GM12878 (cell line): ENCODE measurements around the gene KIF1C. TPM values are rescaled to one million over a fixed set of nuclear protein-coding genes. Genes with fewer than 3 reads are reported as not detected.

Source experiments
- ATAC-seq: fragments of 200-7000 bp; cut with Tn5 transposase; 3 replicates; pipeline ENCODE4 v1.9.1; 2020; ENCODE audit warnings: mild to moderate bottlenecking, moderate library complexity
- BruUV-seq: library from RNA; stranded (reverse); fragments of 400-500 nt; replicated peaks from 2 replicates; lab custom pipeline; 2021; lab: Mats Ljungman, UMichigan
- CTCF ChIA-PET: fragments of 300-600 bp; sonication (Branson Sonifier 250); formaldehyde crosslinking; extraction: SDS; loops from one replicate; lab custom pipeline; 2021; ENCODE audit warnings: inconsistent platforms; lab: Yijun Ruan, JAX
- POLR2A ChIA-PET: fragments of 350-600 bp; formaldehyde crosslinking; extraction: SDS; loops from one replicate; lab custom pipeline; 2021; ENCODE audit warnings: inconsistent platforms; lab: Charles Lee
- RAD21 ChIA-PET: fragments of 300-600 bp; sonication (Branson Sonifier 250); formaldehyde crosslinking; loops from one replicate; lab custom pipeline; 2023; ENCODE audit warnings: antibody characterized with exemption; ENCODE audit not compliant: unreplicated experiment; lab: Charles Lee
- SMC1A ChIA-PET: fragments of 300-600 bp; sonication (Branson Sonifier 250); formaldehyde crosslinking; loops from one replicate; lab custom pipeline; 2023; ENCODE audit not compliant: unreplicated experiment, uncharacterized antibody; lab: Charles Lee
- DNase-seq: peaks from one replicate; pipeline ENCODE4 v3.0.0-alpha.2; 2011; ENCODE audit warnings: low read depth, low spot score
- FAIRE-seq: peaks from 3 replicates; lab custom pipeline; 2011; peaks lifted over from hg19 to GRCh38; lab: Jason Lieb, UNC
- H2AFZ ChIP-seq: 2 replicates; pipeline ENCODE4 v1.6.0; 2011; ENCODE audit warnings: low read depth, low read length, control low read depth; ENCODE audit not compliant: control insufficient read depth
- H3K27ac ChIP-seq: 2 replicates; pipeline ENCODE4 v1.5.1; 2011; ENCODE audit warnings: control low read depth; ENCODE audit not compliant: control insufficient read depth, insufficient read depth
- H3K27me3 ChIP-seq, 2 experiments: replicated peaks in 1 of 2; 2 replicates each; pipeline versions ENCODE4 v1.6.0 to v1.6.1; 2011; ENCODE audit warnings: low read length in 1 of 2; ENCODE audit not compliant: control insufficient read depth in 2 of 2, insufficient read depth in 2 of 2
- H3K36me3 ChIP-seq, 2 experiments: 2 replicates each; pipeline ENCODE4 v1.5.1; 2011; ENCODE audit warnings: low read length in 1 of 2; ENCODE audit not compliant: control insufficient read depth in 2 of 2, insufficient read depth in 2 of 2
- H3K4me1 ChIP-seq: 2 replicates; pipeline ENCODE4 v1.6.1; 2011; ENCODE audit warnings: mild to moderate bottlenecking, low read length, moderate library complexity, mixed read lengths; ENCODE audit not compliant: control insufficient read depth, insufficient read depth
- H3K4me2 ChIP-seq: 2 replicates; pipeline ENCODE4 v1.6.0; 2011; ENCODE audit warnings: control low read depth; ENCODE audit not compliant: control insufficient read depth, insufficient read depth
- H3K4me3 ChIP-seq: fragments of 200-600 bp; sonication (generic); 2 replicates; pipeline ENCODE4 v1.5.1; 2016
- H3K79me2 ChIP-seq: 2 replicates; pipeline ENCODE4 v1.6.0; 2011; ENCODE audit warnings: low read length; ENCODE audit not compliant: control insufficient read depth, insufficient read depth
- H3K9ac ChIP-seq: 2 replicates; pipeline ENCODE4 v1.8.0; 2011; ENCODE audit warnings: low read length, control low read depth, mixed read lengths; ENCODE audit not compliant: control insufficient read depth, insufficient read depth
- H3K9me3 ChIP-seq: replicated peaks from 3 replicates; pipeline ENCODE4 v1.5.1; 2011; ENCODE audit warnings: mild to moderate bottlenecking, low read length; ENCODE audit not compliant: control insufficient read depth, insufficient read depth
- H4K20me1 ChIP-seq: 2 replicates; pipeline ENCODE4 v1.6.0; 2011; ENCODE audit not compliant: control insufficient read depth, insufficient read depth
- ATF2 ChIP-seq: IDR thresholded peaks from 2 replicates; pipeline ENCODE4 v1.6.1; 2012; ENCODE audit warnings: low read length, inconsistent platforms
- EED ChIP-seq: sonication (generic); IDR thresholded peaks from 2 replicates; pipeline ENCODE4 v1.6.1; 2016; ENCODE audit warnings: antibody characterized with exemption, low read depth
- IKZF1 ChIP-seq: fragments of 450-650 bp; conservative IDR thresholded peaks from 2 replicates; pipeline ENCODE4 v1.6.1; 2017; ENCODE audit warnings: antibody characterized with exemption, mild to moderate bottlenecking
- IKZF2 ChIP-seq, 2 experiments: fragments of 450-650 bp; IDR thresholded peaks; 2 replicates each; pipeline ENCODE4 v1.6.1; 2017; ENCODE audit warnings: mild to moderate bottlenecking in 2 of 2, moderate library complexity in 2 of 2
- IRF4 ChIP-seq: IDR thresholded peaks from 2 replicates; pipeline ENCODE4 v1.6.1; 2011; ENCODE audit warnings: low read depth, low read length
- JUNB ChIP-seq: IDR thresholded peaks from 2 replicates; pipeline ENCODE4 v1.6.1; 2016; ENCODE audit warnings: antibody characterized with exemption, mild to moderate bottlenecking
- PAX5 ChIP-seq: IDR thresholded peaks from 2 replicates; pipeline ENCODE4 v1.6.1; 2011; ENCODE audit warnings: low read depth, low read length, borderline replicate concordance
- PBX3 ChIP-seq: IDR thresholded peaks from 2 replicates; pipeline ENCODE4 v1.6.1; 2011; ENCODE audit warnings: mild to moderate bottlenecking, low read depth, low read length, moderate library complexity; ENCODE audit not compliant: insufficient replicate concordance
- PKNOX1 ChIP-seq: fragments of 450-650 bp; IDR thresholded peaks from 2 replicates; pipeline ENCODE4 v1.6.1; 2016; ENCODE audit warnings: mild to moderate bottlenecking
- RUNX3 ChIP-seq: IDR thresholded peaks from 2 replicates; pipeline ENCODE4 v1.6.1; 2012; ENCODE audit warnings: low read length, inconsistent platforms
- WGBS: methylation state at CpG from one replicate; pipeline ENCODE4 v1.1.6; 2016; ENCODE audit warnings: low lambda C conversion rate; ENCODE audit not compliant: insufficient replicate concordance, insufficient coverage; ENCODE audit errors: missing lambda C conversion rate; 5-methylcytosine and 5-hydroxymethylcytosine counted together
- in situ Hi-C: fragments of 300-500 bp; cut with MboI; formaldehyde crosslinking; loops from 9 replicates; pipeline ENCODE4 v1.14.3; 2018; ENCODE audit warnings: mixed read lengths
- intact Hi-C: fragments of 100-400 bp; cut with micrococcal nuclease; formaldehyde crosslinking; loops from one replicate; pipeline ENCODE4 v1.14.2; 2022; ENCODE audit not compliant: unreplicated experiment
- polyA plus RNA-seq, 11 experiments: library from polyadenylated mRNA; depleted of rRNA in 4 of 11; unstranded in 6 of 11; stranded (reverse) in 5 of 11; fragments of >200 nt; fragmentation: Nextera tagmentation in 4 of 11; fragmentation: Illumina TruSeq in 1 of 11; extraction: Ambion mirVana in 4 of 11; extraction: Trizol in 1 of 11; gene quantifications; 1 replicate in 1 of 11; 2 replicates in 10 of 11; pipeline versions ENCODE4 v1.2.1 to v1.2.3, GENCODE V29; 2011 to 2016; ENCODE audit warnings: inconsistent platforms in 2 of 11, missing spikeins in 2 of 11, low read depth in 1 of 11
- total RNA-seq, 4 experiments: library from RNA; depleted of rRNA in 3 of 4; stranded (reverse); fragments of >200 nt in 3 of 4; fragmentation: Illumina TruSeq in 1 of 4; extraction: Trizol in 1 of 4; gene quantifications; 2 replicates each; pipeline versions ENCODE4 v1.2.1 to v1.2.3, GENCODE V29; 2013 to 2021

KIF1C gene
- total and polyA plus RNA-seq, 10 of the 15 experiments (the other 5 are each of a cell fraction or from before 2014, with no cell fraction given) = 1.4 to 65.9 (median 21.1) TPM

- DNase-seq (peak; percentile 53), FAIRE-seq (peak; percentile 84)
- in situ Hi-C loops = no loop called here
- CTCF ChIA-PET = no interaction called here
- peaks cover 19% of the 10 kb centered on the region for H3K4me1 ChIP-seq
- no peak overlapping the region for H2AFZ ChIP-seq
- TF ChIP-seq IKZF2 (IDR thresholded peaks at IDR 0.05) (no peak), PKNOX1 (peak; percentile 49), JUNB (peak; percentile 72), PAX5 (peak; percentile 31; the same call in 1 of the 2 replicates), IRF4 (peak; percentile 77; the same call in 1 of the 2 replicates), RUNX3 (peak; percentile 15; the same call in 1 of the 2 replicates), IKZF1 (0 out of 2 replicates have a peak, but pooled peaks have one; percentile 6), EED (peak; percentile 48; the same call in 1 of the 2 replicates), ATF2 (peak; percentile 25; the same call in 1 of the 2 replicates), PBX3 (no peak)
- TF ChIP-seq, all 136 proteins: peak for 8
- Histone ChIP-seq H3K36me3 (peaks cover 10 to 13% of the 10 kb centered on the region in 2 experiments), H3K9me3 (no peaks in the 10 kb centered on the region), H3K79me2 (no peaks in the 10 kb centered on the region), H4K20me1 (no peaks in the 10 kb centered on the region), H3K27ac (peak overlapping the region; percentile 34; the same call in 1 of the 2 replicates), H3K27me3 (no peaks in the 10 kb centered on the region), H3K4me3 (no peak overlapping the region), H3K4me2 (peak overlapping the region; percentile 60), H3K9ac (no peak overlapping the region)
- ATAC-seq = peak; percentile 80
- intact Hi-C loops = no loop called here
- ChIA-PET RAD21 (no interaction called here), SMC1A (interaction anchor here (0.6 kb wide), 1 partner anchor 23 kb away, joined by 3 read pairs; no protein-coding TSS in a partner anchor), POLR2A (no interaction called here)
- 14% methylated on average over 6 of the region's 6 CpGs for WGBS
- BruUV-seq = no TSS peak
Measured at GRCh38 chr17:5011928-5012327, 14.2 kb downstream of the KIF1C start.
